Fibroblast of villous mesenchyme (primary cell): ENCODE results near the gene DNAJC5. TPM values are rescaled to one million over a fixed set of nuclear protein-coding genes. Genes with fewer than 3 reads are reported as not detected.
"Not testable (repeated sequence)": the region's sequence is repeated elsewhere in the genome, so short reads cannot be mapped to it uniquely, and the experiment has no call there.

Experiments used
- DNase-seq: peaks from one replicate; pipeline ENCODE4 v3.0.0-alpha.2; 2010; ENCODE audit warnings: low read depth
- H3K4me3 ChIP-seq: 2 replicates; pipeline ENCODE4 v1.5.1; 2011; ENCODE audit warnings: low read depth, mild to moderate bottlenecking, low read length
- total RNA-seq: library from RNA; depleted of rRNA; stranded (reverse); fragments of >200 nt; gene quantifications from 2 replicates; pipeline ENCODE4 v1.2.3, GENCODE V29; 2012
- TF ChIP-seq, protein P1 (sequence below): IDR thresholded peaks from 2 replicates; pipeline ENCODE4 v1.5.1; 2012; ENCODE audit warnings: low read depth, mild to moderate bottlenecking, low read length; ENCODE audit not compliant: insufficient read depth

The DNAJC5 gene
- total RNA-seq, 1 donor: 61.7 TPM

DNA sequence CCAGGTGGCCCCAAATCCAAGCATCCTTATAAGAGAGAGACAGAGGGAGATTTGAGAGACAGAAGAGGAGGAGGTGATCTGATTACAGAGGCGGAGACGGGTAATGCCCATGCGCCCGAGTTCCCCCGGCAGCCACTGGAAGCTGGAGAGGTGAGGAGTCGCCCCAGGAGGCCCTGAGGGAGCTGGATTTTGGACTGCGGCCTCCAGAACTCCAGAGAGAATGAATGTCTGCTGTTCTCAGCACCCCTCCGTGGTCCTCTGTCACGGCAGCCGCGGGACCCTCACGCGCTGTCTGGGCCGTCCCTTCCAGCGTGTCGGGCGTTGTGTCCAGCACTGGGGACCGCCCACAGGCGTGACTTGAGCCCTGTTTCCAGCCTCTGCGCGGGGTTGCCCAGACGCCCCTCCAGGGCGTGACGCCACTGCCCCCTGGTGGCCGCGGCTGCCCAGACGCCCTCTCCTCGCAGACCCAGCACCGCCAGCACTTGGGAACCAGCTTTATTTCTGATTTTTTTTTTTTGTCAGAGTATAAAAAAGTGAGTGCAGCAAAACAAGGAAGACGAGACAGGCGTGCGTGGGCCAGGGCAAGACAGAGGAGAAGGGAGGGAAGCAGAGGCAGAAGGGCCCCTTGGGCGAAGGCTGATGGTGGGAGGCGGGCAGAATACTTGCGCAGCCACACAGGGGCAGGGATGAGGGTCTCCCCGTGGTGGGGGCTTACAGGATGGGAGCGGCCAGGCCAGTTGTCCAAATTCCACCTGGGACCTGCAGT lies 78.9 kb downstream of the DNAJC5 start:
- DNase-seq: peak; percentile 83
- TF ChIP-seq, protein P1, sequence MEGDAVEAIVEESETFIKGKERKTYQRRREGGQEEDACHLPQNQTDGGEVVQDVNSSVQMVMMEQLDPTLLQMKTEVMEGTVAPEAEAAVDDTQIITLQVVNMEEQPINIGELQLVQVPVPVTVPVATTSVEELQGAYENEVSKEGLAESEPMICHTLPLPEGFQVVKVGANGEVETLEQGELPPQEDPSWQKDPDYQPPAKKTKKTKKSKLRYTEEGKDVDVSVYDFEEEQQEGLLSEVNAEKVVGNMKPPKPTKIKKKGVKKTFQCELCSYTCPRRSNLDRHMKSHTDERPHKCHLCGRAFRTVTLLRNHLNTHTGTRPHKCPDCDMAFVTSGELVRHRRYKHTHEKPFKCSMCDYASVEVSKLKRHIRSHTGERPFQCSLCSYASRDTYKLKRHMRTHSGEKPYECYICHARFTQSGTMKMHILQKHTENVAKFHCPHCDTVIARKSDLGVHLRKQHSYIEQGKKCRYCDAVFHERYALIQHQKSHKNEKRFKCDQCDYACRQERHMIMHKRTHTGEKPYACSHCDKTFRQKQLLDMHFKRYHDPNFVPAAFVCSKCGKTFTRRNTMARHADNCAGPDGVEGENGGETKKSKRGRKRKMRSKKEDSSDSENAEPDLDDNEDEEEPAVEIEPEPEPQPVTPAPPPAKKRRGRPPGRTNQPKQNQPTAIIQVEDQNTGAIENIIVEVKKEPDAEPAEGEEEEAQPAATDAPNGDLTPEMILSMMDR: peak; percentile 97
- peak overlapping the region; percentile 64 for H3K4me3 ChIP-seq

DNA sequence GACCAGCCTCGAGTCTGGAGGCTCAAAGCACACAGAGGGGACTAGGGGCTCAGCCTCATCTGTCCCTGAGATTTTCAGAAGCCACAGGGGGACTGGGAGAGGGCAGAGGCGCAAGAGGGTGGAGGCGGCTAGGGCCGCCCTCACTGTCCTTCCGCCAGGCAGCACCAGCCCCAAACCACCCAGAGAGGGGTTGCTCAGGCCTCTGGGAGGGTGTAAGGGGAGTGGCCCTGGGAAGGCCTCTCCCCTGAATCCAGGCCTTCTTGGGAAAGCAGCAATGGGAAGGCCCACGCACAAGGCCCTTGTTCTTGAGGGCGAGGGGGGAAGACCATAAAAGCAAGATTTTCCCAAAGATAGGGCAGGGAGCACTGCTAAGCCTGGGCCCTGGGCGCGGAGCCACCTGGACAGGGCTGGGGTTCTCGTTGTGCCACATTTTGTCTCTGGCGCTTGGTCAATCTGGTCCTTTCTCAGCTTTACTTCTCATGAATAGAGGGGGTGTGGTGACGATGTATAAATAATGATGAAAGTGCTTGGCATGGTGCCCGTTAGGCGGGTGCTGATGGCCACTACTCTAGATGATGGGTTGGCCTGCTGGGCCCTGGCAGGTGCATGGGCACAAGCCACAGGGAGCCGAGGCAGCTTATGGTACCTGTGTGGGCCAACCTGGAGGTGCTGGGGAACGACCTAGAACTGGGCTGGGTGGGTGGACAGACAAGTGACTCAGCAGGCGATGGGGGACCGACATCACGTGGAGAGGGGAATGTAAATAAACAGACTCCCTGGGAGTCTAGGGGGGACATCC lies 79.7 kb downstream of the DNAJC5 start:
- H3K4me3 ChIP-seq: no peak overlapping the region
- no peak for DNase-seq
- TF ChIP-seq, protein P1: no peak

DNA sequence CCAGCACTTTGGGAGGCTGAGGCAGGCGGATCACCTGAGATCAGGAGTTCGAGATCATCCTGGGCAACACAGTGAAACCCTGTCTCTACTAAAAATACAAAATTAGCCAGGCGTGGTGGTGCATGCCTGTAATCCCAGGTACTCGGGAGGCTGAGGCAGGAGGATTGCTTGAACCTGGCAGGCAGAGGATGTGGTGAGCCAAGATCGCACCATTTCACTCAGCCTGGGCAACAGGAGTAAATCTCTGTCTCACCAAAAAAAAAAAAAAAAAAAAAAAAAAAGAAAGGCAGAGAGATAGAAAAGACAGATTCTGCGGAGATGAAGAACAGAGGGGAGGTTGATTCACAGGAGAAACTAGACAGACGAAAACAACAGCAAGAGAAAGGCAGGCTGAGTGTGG lies 81.6 kb downstream of the DNAJC5 start:
- not testable (repeated sequence) for H3K4me3 ChIP-seq, DNase-seq

DNA sequence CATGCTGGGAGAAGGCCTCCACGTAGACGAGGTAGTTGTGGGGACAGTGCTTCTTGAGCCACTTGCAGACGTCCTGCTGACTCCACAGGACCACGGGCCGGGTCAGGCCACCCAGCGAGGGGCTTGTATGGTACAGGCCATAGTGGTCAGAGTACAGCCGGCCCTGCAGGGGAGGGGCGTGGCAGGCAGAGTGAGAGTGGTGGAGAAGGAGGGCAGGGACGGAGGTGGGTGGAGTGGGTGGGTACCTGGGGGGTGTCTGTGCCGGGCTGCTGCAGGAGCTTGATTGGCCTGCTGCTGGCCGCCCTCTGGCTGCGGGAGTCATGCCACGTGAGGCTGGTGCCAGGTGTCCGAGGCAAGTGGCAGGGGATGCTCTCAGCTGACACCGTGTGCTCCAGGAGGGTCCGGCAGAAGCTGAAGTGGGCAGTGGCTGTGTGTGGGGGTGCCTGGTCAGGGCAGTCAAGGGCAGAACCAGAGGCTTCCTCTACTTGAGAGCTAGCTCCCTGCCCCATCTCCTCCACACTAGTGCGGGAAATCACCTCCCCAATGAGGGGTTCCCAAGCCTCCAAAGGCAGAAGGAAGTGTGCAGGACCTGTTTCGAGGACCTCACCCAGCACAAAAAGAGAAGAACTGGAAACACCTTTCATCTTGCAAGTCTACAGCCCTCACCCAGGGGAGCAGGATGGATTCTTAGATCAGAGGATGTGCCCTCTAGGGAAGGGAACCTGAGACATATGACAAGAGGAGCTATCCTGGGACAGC lies 82.2 kb downstream of the DNAJC5 start:
- DNase-seq: no peak
- H3K4me3 ChIP-seq: no peak overlapping the region
- TF ChIP-seq, protein P1: no peak

DNA sequence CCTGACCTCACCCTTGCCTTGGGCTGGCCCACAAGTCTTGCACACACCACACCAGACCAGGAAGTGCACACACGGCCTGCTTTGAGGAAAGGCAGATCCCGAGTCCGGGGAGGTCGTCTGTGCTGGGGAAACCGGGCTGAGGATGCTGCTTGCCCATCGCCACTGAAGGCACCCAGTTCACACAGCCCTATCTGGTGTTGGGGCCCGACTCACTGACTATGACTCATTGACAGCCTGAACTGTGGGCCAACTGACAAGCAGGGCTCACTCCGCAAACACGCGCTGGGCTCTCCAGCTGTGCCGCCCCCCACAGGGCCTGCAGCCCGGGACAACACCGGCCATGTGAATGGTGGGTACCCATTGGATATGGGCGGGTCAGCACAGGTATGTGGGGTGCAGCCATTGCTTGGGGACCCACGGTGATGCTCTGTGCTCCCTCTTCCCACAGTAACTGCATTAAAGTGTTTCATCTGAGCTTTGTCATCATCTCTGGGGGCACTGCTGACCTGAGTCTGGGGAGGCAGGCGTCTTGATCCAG lies 82.9 kb downstream of the DNAJC5 start:
- TF ChIP-seq, protein P1: no peak
- no peak overlapping the region for H3K4me3 ChIP-seq
- DNase-seq: peak; percentile 55

DNA sequence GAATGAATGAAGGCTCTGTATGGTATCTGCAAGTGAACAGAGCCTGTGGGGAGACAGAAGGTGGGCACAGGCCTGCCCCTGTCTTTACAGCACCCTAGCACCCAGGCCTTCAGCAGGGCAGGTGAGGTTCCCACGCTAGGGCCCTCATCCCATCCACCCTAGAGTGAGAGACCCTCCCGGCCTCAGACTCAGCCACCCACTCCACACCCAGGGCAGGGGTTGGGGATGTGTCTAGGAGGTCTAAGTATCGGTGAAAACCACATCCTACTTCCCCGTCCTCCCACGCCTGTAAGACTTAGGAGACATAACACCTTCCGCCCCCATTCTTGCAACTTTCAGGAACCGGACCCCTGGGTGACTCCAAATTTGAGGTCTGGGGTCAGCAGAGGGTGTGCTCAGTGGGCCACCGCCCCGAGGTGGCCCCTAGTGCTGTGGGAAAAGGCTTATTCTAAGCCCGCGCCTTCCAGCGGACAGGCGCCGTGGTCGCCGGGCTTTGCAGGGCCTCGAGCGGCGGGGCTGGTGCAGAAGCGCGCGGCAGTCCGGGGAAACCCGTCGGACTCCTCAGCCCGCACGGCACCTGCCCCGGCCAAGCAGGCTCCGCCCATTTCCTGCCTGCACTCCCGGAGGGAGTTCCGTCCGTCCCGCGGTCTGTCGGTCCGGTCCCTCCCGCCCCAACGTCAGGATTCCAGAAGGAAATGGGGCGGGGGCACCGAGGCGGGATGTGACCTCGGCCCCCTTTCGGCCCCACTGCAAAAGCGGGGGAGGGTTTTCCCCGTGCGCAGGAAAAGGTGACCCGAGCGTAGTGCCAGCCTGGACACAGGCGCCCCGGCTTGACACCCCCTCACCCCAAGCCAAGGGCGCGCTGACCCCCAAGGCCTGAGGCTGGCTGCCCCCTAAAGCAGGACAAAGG lies 83.6 kb downstream of the DNAJC5 start:
- peak overlapping the region; percentile 62 for H3K4me3 ChIP-seq
- TF ChIP-seq, protein P1: no peak
- peak; percentile 26 for DNase-seq
